Bronchial epithelial cell (primary cell): ENCODE measurements around the gene ACACB. TPM values are rescaled to one million over a fixed set of nuclear protein-coding genes. Genes with fewer than 3 reads are reported as not detected.

Experiments
- DNase-seq: peaks from one replicate; pipeline ENCODE4 v3.0.0-alpha.2; 2010; ENCODE audit warnings: low read depth
- FAIRE-seq: peaks from 2 replicates; lab custom pipeline; 2011; peaks lifted over from hg19 to GRCh38; lab: Jason Lieb, UNC
- H3K27me3 ChIP-seq: 2 replicates; pipeline ENCODE4 v1.5.1; 2011; ENCODE audit warnings: low read length; ENCODE audit not compliant: control insufficient read depth, insufficient read depth
- H3K36me3 ChIP-seq: 2 replicates; pipeline ENCODE4 v1.5.1; 2011; ENCODE audit warnings: low read length; ENCODE audit not compliant: control insufficient read depth, insufficient read depth
- H3K4me3 ChIP-seq: 2 replicates; pipeline ENCODE4 v1.5.1; 2011; ENCODE audit warnings: mild to moderate bottlenecking, low read depth, low read length, control low read depth
- CTCF ChIP-seq: IDR thresholded peaks from 2 replicates; pipeline ENCODE4 v1.5.1; 2011; ENCODE audit warnings: mild to moderate bottlenecking, moderate library complexity, low read length, control low read depth, inconsistent platforms; ENCODE audit not compliant: insufficient read depth, severe bottlenecking
- total RNA-seq: library from RNA; depleted of rRNA; stranded (reverse); fragments of >200 nt; gene quantifications from 2 replicates; pipeline ENCODE4 v1.2.1, GENCODE V29; 2014

Gene ACACB
- total RNA-seq, 1 donor from 2014 or later, result 0.79 TPM

GRCh38 chr12:109150124-109150640, 33.8 kb downstream of the ACACB start:
- no peak for TF ChIP-seq CTCF
- Histone ChIP-seq H3K27me3 (peaks cover 3% of the 10 kb centered on the region), H3K36me3 (no peaks in the 10 kb centered on the region), H3K4me3 (no peak overlapping the region)
- FAIRE-seq (no peak), DNase-seq (no peak)

- H3K4me3 ChIP-seq, result no peak overlapping the region
- DNase-seq (no peak), FAIRE-seq (no peak)
- TF ChIP-seq CTCF, result no peak
- peaks cover 3% of the 10 kb centered on the region for H3K27me3 ChIP-seq
- no peaks in the 10 kb centered on the region for H3K36me3 ChIP-seq
Measured at GRCh38 chr12:109151457-109151856, 35.1 kb downstream of the ACACB start.

- FAIRE-seq (no peak), DNase-seq (no peak)
- Histone ChIP-seq H3K27me3 (peaks cover 2% of the 10 kb centered on the region), H3K4me3 (peak overlapping the region; percentile 32), H3K36me3 (no peaks in the 10 kb centered on the region)
- TF ChIP-seq CTCF, result no peak
Measured at GRCh38 chr12:109153821-109154441, 37.5 kb downstream of the ACACB start.

- FAIRE-seq (no peak), DNase-seq (peak; percentile 66)
- H3K27me3 ChIP-seq, result no peaks in the 10 kb centered on the region
- TF ChIP-seq CTCF, result no peak
- no peaks in the 10 kb centered on the region for H3K36me3 ChIP-seq
- peak overlapping the region; percentile 38 for H3K4me3 ChIP-seq
Measured at GRCh38 chr12:109154451-109155438, 38.4 kb downstream of the ACACB start.

DNA sequence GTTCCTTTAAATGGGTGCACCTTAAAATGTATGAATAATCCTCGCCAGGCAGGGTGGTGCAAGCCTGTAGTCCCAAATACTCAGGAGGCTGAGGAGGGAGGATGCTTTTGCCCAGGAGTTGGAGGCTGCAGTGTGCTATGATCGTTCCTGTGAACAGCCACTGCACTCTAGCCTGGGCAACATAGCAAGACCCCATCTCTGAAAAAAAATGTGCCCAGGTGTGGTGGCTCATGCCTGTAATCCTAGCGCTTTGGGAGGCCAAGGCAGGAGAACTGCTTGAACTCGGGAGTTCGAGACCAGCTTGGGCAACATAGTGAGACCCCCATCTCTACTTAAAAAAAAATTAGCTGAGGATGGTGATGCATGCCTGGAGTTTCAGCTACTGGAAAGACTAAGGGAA, 39.6 kb downstream of the ACACB start:
- no peaks in the 10 kb centered on the region for H3K36me3 ChIP-seq
- H3K27me3 ChIP-seq, result no peaks in the 10 kb centered on the region
- no peak overlapping the region for H3K4me3 ChIP-seq
- TF ChIP-seq CTCF, result no peak
- DNase-seq (no peak), FAIRE-seq (no peak)
